ENCODE results near the gene HCST.

GRCh38 chr19:35911790-35912189 lies 9.5 kb downstream of the HCST start:
- TF ChIP-seq CTCF (IDR thresholded peaks at IDR 0.05) (no peak), POLR2A (IDR thresholded peaks at IDR 0.05) (no peak)
